ENCODE data around the gene DNAH3. TPM values are rescaled to one million over a fixed set of nuclear protein-coding genes. Genes with fewer than 3 reads are reported as not detected.

DNAH3 gene
- total and polyA plus RNA-seq, 4 donors: not detected

DNA sequence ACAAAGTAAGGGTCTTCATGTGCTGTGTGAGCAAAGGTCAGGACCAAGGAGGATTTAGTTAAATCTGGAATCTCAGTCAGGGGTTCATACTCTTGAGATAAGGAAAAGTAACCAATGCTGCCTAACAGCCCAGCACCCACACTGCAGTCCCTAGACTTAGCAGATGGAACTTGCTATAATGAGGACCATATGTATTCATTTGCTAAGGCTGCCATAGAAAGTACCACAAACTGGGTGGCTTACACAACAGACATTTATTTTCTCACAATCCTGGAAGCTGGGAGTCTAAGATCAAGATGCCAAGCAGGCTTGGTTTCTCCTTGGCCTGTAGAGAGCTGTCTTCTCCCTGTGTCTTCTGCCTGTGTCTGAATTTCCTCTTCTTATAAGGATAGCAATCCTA lies 40.0 kb upstream of the DNAH3 start:
- DNase-seq (no peak), ATAC-seq (ENCODE audit: low FRiP score) (no peak)
- H3K27me3 ChIP-seq (ENCODE audit: control insufficient read depth in 1 of 2, insufficient read depth in 2 of 2, low read length in 1 of 2): peaks cover 0 to 2% of the 10 kb centered on the region in 2 donors
- no peak overlapping the region for H3K4me3 ChIP-seq (ENCODE audit: low read length in 2 of 2)
- peaks cover 0 to 1% of the 10 kb centered on the region in 2 donors for H3K4me1 ChIP-seq (ENCODE audit: control insufficient read depth in 1 of 2, insufficient read depth in 2 of 2, low read length in 2 of 2)
- peaks cover 4% of the 10 kb centered on the region for H3K9me3 ChIP-seq (ENCODE audit: control insufficient read depth, low read length)
- no peak overlapping the region for H3K27ac ChIP-seq (ENCODE audit: low read depth in 1 of 2, low read length in 2 of 2)
- no peaks in the 10 kb centered on the region for H3K36me3 ChIP-seq (ENCODE audit: control insufficient read depth in 1 of 2, insufficient read depth in 2 of 2, low read length in 1 of 2)
- intact Hi-C loops (cut with DNase I): loop anchor here in 1 of 2 donors (5.0 kb wide), 1 partner anchor 87 kb away; the partner anchor contains the start of gene CRYM

DNA sequence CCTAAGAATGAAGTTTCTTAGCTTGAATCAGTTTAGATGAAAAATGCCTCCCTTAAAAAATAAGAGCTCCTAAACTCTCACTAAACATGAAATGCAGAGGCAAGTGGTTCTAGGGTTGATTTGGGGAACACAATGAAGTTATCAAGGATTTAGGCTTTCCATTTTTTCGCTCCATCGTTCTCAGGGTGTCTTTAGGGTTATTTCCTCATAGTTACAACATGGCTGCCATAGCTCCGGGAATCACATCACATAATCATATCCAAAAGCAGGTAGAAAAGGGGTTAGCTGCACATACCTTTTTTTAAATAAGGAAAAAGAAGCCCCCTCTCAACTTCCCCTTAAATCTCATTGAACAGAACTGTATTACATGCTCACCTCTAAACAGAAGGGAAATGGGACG lies 39.4 kb upstream of the DNAH3 start:
- Histone ChIP-seq H3K36me3 (ENCODE audit: control insufficient read depth in 1 of 2, insufficient read depth in 2 of 2, low read length in 1 of 2) (no peaks in the 10 kb centered on the region), H3K27me3 (ENCODE audit: control insufficient read depth in 1 of 2, insufficient read depth in 2 of 2, low read length in 1 of 2) (peaks cover 0 to 2% of the 10 kb centered on the region in 2 donors), H3K27ac (ENCODE audit: low read depth in 1 of 2, low read length in 2 of 2) (no peak overlapping the region), H3K4me3 (ENCODE audit: low read length in 2 of 2) (no peak overlapping the region), H3K4me1 (ENCODE audit: control insufficient read depth in 1 of 2, insufficient read depth in 2 of 2, low read length in 2 of 2) (peaks cover 0 to 1% of the 10 kb centered on the region in 2 donors), H3K9me3 (ENCODE audit: control insufficient read depth, low read length) (peaks cover 4% of the 10 kb centered on the region)
- intact Hi-C loops (cut with DNase I): loop anchor here in 1 of 2 donors (5.0 kb wide), 1 partner anchor 87 kb away; the partner anchor contains the start of gene CRYM
- no peak for ATAC-seq (ENCODE audit: low FRiP score)
- DNase-seq: no peak
- 93 to 94% methylated on average over 4 of the region's 4 CpGs for WGBS, 2 donors

DNA sequence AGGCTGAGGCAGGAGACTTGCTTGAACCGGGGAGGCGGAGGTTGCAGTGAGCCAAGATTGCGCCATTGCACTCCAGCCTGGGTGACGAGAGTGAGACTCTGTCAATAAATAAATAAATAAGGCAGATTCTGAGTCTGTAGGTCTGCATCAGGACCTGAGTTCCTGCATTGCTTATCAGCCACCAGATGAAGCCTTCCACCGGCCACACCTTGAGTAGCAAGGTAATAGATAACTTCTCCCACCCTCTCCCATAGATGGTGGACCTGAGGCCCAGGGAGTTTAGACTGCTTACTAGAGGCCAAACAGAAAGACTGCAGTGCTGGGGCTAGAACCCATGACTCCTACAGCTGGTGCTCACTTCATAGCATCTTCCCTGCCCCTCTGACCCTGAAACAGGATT lies 38.7 kb upstream of the DNAH3 start:
- intact Hi-C loops (cut with DNase I): loop anchor here in 1 of 2 donors (2.0 to 10.0 kb wide), 3 partner anchors 88 to 1135 kb away; partner anchors contain the start of gene CRYM
- peaks cover 4% of the 10 kb centered on the region for H3K9me3 ChIP-seq (ENCODE audit: control insufficient read depth, low read length)
- H3K4me3 ChIP-seq (ENCODE audit: low read length in 2 of 2): no peak overlapping the region
- H3K36me3 ChIP-seq (ENCODE audit: control insufficient read depth in 1 of 2, insufficient read depth in 2 of 2, low read length in 1 of 2): peaks cover 0 to under 1% of the 10 kb centered on the region in 2 donors
- H3K27ac ChIP-seq (ENCODE audit: low read depth in 1 of 2, low read length in 2 of 2): no peak overlapping the region
- WGBS, 2 donors: 82 to 85% methylated on average over 5 of the region's 5 CpGs
- H3K27me3 ChIP-seq (ENCODE audit: control insufficient read depth in 1 of 2, insufficient read depth in 2 of 2, low read length in 1 of 2): peaks cover 0 to 2% of the 10 kb centered on the region in 2 donors
- DNase-seq (no peak), ATAC-seq (ENCODE audit: low FRiP score) (no peak)
- H3K4me1 ChIP-seq (ENCODE audit: control insufficient read depth in 1 of 2, insufficient read depth in 2 of 2, low read length in 2 of 2): peaks cover 0 to 1% of the 10 kb centered on the region in 2 donors

DNA sequence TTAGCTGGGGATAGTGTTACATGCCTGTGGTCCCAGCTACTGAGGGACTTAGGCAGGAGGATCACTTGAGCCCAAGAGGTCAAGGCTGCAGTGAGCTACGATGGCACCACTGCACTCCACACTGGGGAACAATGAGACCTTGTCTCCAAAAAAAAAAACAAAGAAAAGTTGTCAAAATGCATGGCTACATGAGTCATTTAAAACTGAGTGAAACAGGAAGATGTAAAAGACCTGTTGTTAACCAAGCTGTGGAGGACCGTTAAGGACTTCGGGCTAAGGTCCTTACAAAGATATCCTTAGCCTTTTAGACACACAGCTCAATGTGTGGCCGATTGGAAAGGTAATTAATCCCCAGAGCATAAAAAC lies 35.7 kb upstream of the DNAH3 start:
- intact Hi-C loops (cut with DNase I): loop anchor here in 1 of 2 donors (5.0 to 10.0 kb wide), 2 partner anchors 91 to 1138 kb away; partner anchors contain the start of gene CRYM
- DNase-seq: no peak
- WGBS, 2 donors: 79 to 85% methylated on average over 4 of the region's 4 CpGs
- Histone ChIP-seq H3K27me3 (ENCODE audit: control insufficient read depth in 1 of 2, insufficient read depth in 2 of 2, low read length in 1 of 2) (peaks cover 0 to 2% of the 10 kb centered on the region in 2 donors), H3K4me3 (ENCODE audit: low read length in 2 of 2) (no peak overlapping the region), H3K9me3 (ENCODE audit: control insufficient read depth, low read length) (no peaks in the 10 kb centered on the region), H3K4me1 (ENCODE audit: control insufficient read depth in 1 of 2, insufficient read depth in 2 of 2, low read length in 2 of 2) (peaks cover 0 to 1% of the 10 kb centered on the region in 2 donors), H3K36me3 (ENCODE audit: control insufficient read depth in 1 of 2, insufficient read depth in 2 of 2, low read length in 1 of 2) (peaks cover 3 to 4% of the 10 kb centered on the region in 2 donors), H3K27ac (ENCODE audit: low read depth in 1 of 2, low read length in 2 of 2) (no peak overlapping the region)
- ATAC-seq (ENCODE audit: low FRiP score): no peak

DNA sequence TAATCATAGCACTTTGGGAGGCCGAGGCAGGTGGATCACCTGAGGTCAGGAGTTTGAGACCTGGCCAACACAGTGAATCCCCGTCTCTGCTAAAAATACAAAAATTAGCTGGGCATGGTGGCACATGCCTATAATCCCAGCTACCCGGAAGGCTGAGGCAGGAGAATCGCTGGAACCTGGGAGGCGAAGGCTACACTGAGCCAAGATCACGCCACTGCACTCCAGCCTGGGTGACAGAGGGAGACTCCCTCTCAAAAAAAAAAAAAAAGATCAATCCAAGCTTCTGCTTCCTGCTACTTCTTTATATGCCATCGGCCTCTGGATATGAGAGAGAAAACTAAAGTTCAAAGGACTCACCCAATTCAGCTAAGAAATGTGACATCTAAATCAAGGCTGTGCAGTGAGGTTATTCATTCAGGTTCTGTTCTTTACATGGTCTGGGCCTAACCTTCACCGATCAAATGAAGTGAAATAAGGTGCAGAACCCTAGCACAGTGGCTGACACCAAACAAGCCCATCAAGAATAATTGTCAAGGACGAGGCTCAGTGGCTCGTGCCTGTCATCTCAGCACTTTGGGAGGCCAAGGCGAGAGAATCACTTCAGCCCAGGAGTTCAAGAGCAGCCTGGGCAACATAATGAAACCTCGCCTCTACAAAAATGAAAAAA lies 35.1 kb upstream of the DNAH3 start:
- WGBS, 2 donors: 88 to 89% methylated on average over 12 of the region's 12 CpGs
- intact Hi-C loops (cut with DNase I): loop anchor here in 1 of 2 donors (5.0 to 10.0 kb wide), 2 partner anchors 92 to 1139 kb away; partner anchors contain the start of gene CRYM
- Histone ChIP-seq H3K27me3 (ENCODE audit: control insufficient read depth in 1 of 2, insufficient read depth in 2 of 2, low read length in 1 of 2) (peaks cover 0 to 2% of the 10 kb centered on the region in 2 donors), H3K9me3 (ENCODE audit: control insufficient read depth, low read length) (no peaks in the 10 kb centered on the region), H3K4me1 (ENCODE audit: control insufficient read depth in 1 of 2, insufficient read depth in 2 of 2, low read length in 2 of 2) (peaks cover 0 to 1% of the 10 kb centered on the region in 2 donors), H3K4me3 (ENCODE audit: low read length in 2 of 2) (no peak overlapping the region), H3K36me3 (ENCODE audit: control insufficient read depth in 1 of 2, insufficient read depth in 2 of 2, low read length in 1 of 2) (peaks cover 3 to 4% of the 10 kb centered on the region in 2 donors), H3K27ac (ENCODE audit: low read depth in 1 of 2, low read length in 2 of 2) (no peak overlapping the region)
- DNase-seq (no peak), ATAC-seq (ENCODE audit: low FRiP score) (no peak)

DNA sequence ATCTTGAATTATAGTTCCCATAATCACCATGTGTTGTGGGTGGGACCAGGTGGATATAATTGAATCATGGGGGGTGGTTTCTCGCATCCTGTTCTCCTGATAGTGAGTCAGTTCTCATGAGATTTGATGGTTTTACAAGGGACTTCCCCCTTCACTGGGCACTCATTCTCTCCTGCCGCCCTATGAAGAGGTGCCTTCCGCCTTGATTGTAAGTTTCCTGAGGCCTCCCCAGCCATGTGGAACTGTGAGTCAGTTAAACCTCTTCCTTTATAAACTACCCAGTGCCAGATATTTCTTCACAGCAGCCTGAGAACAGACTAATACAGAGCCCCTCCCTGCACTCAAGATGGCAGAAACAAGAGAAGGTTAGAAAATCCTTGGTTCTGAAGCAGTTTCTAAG lies 34.2 kb upstream of the DNAH3 start:
- 88% methylated on average over 3 of the region's 3 CpGs for WGBS, 2 donors
- Histone ChIP-seq H3K36me3 (ENCODE audit: control insufficient read depth in 1 of 2, insufficient read depth in 2 of 2, low read length in 1 of 2) (peaks cover 3 to 4% of the 10 kb centered on the region in 2 donors), H3K27ac (ENCODE audit: low read depth in 1 of 2, low read length in 2 of 2) (no peak overlapping the region), H3K9me3 (ENCODE audit: control insufficient read depth, low read length) (no peaks in the 10 kb centered on the region), H3K4me1 (ENCODE audit: control insufficient read depth in 1 of 2, insufficient read depth in 2 of 2, low read length in 2 of 2) (peaks cover 0 to 1% of the 10 kb centered on the region in 2 donors), H3K27me3 (ENCODE audit: control insufficient read depth in 1 of 2, insufficient read depth in 2 of 2, low read length in 1 of 2) (no peaks in the 10 kb centered on the region), H3K4me3 (ENCODE audit: low read length in 2 of 2) (no peak overlapping the region)
- ATAC-seq (ENCODE audit: low FRiP score): no peak
- intact Hi-C loops (cut with DNase I): loop anchor here (5.0 to 10.0 kb wide), 3 partner anchors 92 to 1140 kb away; partner anchors contain the start of gene CRYM (in 1 of the 2)
- DNase-seq: no peak

DNA sequence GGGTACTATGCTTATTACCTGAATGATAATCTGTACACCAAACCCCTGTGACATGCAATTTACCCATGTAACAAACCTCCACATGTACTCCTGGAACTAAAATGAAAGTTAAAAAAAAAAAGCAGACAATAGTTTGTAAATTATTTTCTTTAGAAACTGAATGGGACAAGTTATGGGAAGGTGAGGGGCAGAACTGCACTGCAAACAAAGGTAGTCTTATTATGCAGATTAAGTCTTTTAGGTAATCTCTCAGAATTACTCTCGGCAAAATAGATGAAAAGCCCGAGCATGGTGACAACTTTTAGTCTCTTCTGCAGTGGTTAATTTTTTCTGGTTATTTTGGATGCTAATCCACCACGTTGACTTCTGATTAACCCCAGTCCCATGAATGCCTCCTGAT lies 33.3 kb upstream of the DNAH3 start:
- intact Hi-C loops (cut with DNase I): loop anchor here (5.0 to 10.0 kb wide), 2 partner anchors 118 to 1141 kb away; no protein-coding TSS in a partner anchor
- 87% methylated on average over 3 of the region's 3 CpGs for WGBS, 2 donors
- no peak overlapping the region for H3K4me3 ChIP-seq (ENCODE audit: low read length in 2 of 2)

DNA sequence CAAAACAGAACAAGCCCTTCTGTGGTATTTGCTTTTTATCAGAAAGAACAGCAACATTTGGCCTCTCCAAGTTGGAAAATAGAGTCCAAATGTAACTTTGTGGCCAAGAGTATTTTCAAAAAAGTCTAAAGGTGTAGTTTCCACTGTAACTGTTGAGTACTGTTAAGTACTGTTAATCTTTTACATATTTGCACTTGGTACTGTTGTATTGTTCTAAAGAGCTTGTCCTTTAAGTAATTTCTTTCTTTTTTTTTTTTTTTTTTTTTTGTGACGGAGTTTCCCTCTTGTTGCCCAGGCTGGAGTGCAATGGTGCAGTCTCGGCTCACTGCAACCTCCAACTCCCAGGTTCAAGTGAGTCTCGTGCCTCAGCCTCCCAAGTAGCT lies 29.3 kb upstream of the DNAH3 start:
- Histone ChIP-seq H3K27me3 (ENCODE audit: control insufficient read depth in 1 of 2, insufficient read depth in 2 of 2, low read length in 1 of 2) (no peaks in the 10 kb centered on the region), H3K9me3 (ENCODE audit: control insufficient read depth, low read length) (no peaks in the 10 kb centered on the region), H3K36me3 (ENCODE audit: control insufficient read depth in 1 of 2, insufficient read depth in 2 of 2, low read length in 1 of 2) (peaks cover 3 to 4% of the 10 kb centered on the region in 2 donors), H3K4me1 (ENCODE audit: control insufficient read depth in 1 of 2, insufficient read depth in 2 of 2, low read length in 2 of 2) (peaks cover 1 to 3% of the 10 kb centered on the region in 2 donors), H3K4me3 (ENCODE audit: low read length in 2 of 2) (no peak overlapping the region), H3K27ac (ENCODE audit: low read depth in 1 of 2, low read length in 2 of 2) (no peak overlapping the region)
- ATAC-seq (ENCODE audit: low FRiP score) (no peak), DNase-seq (no peak)
- intact Hi-C loops (cut with DNase I): loop anchor here (5.0 to 10.0 kb wide), 2 partner anchors 122 to 1145 kb away; no protein-coding TSS in a partner anchor
- WGBS, 2 donors: 16 to 17% methylated on average over 2 to 3 of the region's 3 CpGs

More for the DNA sequence above, 33.3 kb upstream of the DNAH3 start:
- H3K27ac ChIP-seq (ENCODE audit: low read depth in 1 of 2, low read length in 2 of 2): no peak overlapping the region
- peaks cover 3 to 4% of the 10 kb centered on the region in 2 donors for H3K36me3 ChIP-seq (ENCODE audit: control insufficient read depth in 1 of 2, insufficient read depth in 2 of 2, low read length in 1 of 2)
- DNase-seq: no peak
- no peaks in the 10 kb centered on the region for H3K9me3 ChIP-seq (ENCODE audit: control insufficient read depth, low read length)
- H3K4me1 ChIP-seq (ENCODE audit: control insufficient read depth in 1 of 2, insufficient read depth in 2 of 2, low read length in 2 of 2): peaks cover 0 to 1% of the 10 kb centered on the region in 2 donors
- no peak for ATAC-seq (ENCODE audit: low FRiP score)
- no peaks in the 10 kb centered on the region for H3K27me3 ChIP-seq (ENCODE audit: control insufficient read depth in 1 of 2, insufficient read depth in 2 of 2, low read length in 1 of 2)

All from aorta (tissue), 5 donors.